ENCODE results near the gene EMP3. TPM values are rescaled to one million over a fixed set of nuclear protein-coding genes. Genes with fewer than 3 reads are reported as not detected.

The EMP3 gene
- total and polyA plus RNA-seq, 2 of the 13 experiments (the other 11 are each of a cell fraction or from before 2014, with no cell fraction given) = 2.2 to 7.8 TPM

- TF ChIP-seq, protein P1, sequence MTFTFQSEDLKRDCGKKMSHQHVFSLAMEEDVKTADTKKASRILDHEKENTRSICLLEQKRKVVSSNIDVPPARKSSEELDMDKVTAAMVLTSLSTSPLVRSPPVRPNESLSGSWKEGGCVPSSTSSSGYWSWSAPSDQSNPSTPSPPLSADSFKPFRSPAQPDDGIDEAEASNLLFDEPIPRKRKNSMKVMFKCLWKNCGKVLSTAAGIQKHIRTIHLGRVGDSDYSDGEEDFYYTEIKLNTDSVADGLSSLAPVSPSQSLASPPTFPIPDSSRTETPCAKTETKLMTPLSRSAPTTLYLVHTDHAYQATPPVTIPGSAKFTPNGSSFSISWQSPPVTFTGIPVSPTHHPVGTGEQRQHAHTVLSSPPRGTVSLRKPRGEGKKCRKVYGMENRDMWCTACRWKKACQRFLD (CRISPR knock-in tag; IDR thresholded peaks at IDR 0.05; ENCODE audit: borderline replicate concordance) = no peak
- TF ChIP-seq ZNF496 (CRISPR knock-in tag; IDR thresholded peaks at IDR 0.05; ENCODE audit: insufficient replicate concordance) (no peak), MBD4 (IDR thresholded peaks at IDR 0.05; ENCODE audit: borderline replicate concordance, low read length) (no peak), FOXJ3 (CRISPR knock-in tag; IDR thresholded peaks at IDR 0.05; ENCODE audit: borderline replicate concordance) (peak; percentile 88), MYPOP (CRISPR knock-in tag; IDR thresholded peaks at IDR 0.05) (peak; percentile 72; the same call in 1 of the 2 replicates), REPIN1 (CRISPR knock-in tag; IDR thresholded peaks at IDR 0.05; ENCODE audit: borderline replicate concordance, low read depth) (peak; percentile 73; the same call in 1 of the 2 replicates), DNMT3B (CRISPR knock-in tag; conservative IDR thresholded peaks at IDR 0.05) (peak; percentile 93; the same call in 1 of the 2 replicates), JUN (CRISPR knock-in tag; IDR thresholded peaks at IDR 0.05) (peak; percentile 92), ELF3 (CRISPR knock-in tag; IDR thresholded peaks at IDR 0.05) (peak; percentile 66; the same call in 1 of the 2 replicates), SKI (IDR thresholded peaks at IDR 0.05; ENCODE audit: partially characterized antibody) (peak; percentile 59), ZMYM2 (CRISPR knock-in tag; IDR thresholded peaks at IDR 0.05) (peak; percentile 98; the same call in 1 of the 2 replicates), GATA4 (IDR thresholded peaks at IDR 0.05; ENCODE audit: borderline replicate concordance, low read depth) (peak; percentile 73), SNAPC2 (CRISPR knock-in tag; IDR thresholded peaks at IDR 0.05) (0 out of 2 replicates have a peak, but pooled peaks have one; percentile 19), FOXC1 (CRISPR knock-in tag; IDR thresholded peaks at IDR 0.05; ENCODE audit: borderline replicate concordance) (peak; percentile 68; the same call in 1 of the 2 replicates), RXRA (CRISPR knock-in tag; IDR thresholded peaks at IDR 0.05) (peak; percentile 82), ZNF775 (CRISPR knock-in tag; IDR thresholded peaks at IDR 0.05; ENCODE audit: borderline replicate concordance) (no peak), GABPA (IDR thresholded peaks at IDR 0.05; ENCODE audit: low read depth, low read length) (no peak), GABPA (CRISPR knock-in tag; IDR thresholded peaks at IDR 0.05; ENCODE audit: low read depth) (peak; percentile 34; the same call in 1 of the 2 replicates), ZNF24 (IDR thresholded peaks at IDR 0.05) (peak; percentile 94), NFRKB (IDR thresholded peaks at IDR 0.05) (no peak), SIX1 (CRISPR knock-in tag; IDR thresholded peaks at IDR 0.05; ENCODE audit: borderline replicate concordance) (peak; percentile 95), RARA (CRISPR knock-in tag; IDR thresholded peaks at IDR 0.05) (peak; percentile 89), POGZ (CRISPR knock-in tag; IDR thresholded peaks at IDR 0.05) (peak; percentile 58; the same call in 1 of the 2 replicates), FOXA3 (CRISPR knock-in tag; IDR thresholded peaks at IDR 0.05) (peak; percentile 96)
- TF ChIP-seq, protein P2, sequence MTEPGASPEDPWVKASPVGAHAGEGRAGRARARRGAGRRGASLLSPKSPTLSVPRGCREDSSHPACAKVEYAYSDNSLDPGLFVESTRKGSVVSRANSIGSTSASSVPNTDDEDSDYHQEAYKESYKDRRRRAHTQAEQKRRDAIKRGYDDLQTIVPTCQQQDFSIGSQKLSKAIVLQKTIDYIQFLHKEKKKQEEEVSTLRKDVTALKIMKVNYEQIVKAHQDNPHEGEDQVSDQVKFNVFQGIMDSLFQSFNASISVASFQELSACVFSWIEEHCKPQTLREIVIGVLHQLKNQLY (CRISPR knock-in tag; IDR thresholded peaks at IDR 0.05) = peak; percentile 87
- TF ChIP-seq, protein P3, sequence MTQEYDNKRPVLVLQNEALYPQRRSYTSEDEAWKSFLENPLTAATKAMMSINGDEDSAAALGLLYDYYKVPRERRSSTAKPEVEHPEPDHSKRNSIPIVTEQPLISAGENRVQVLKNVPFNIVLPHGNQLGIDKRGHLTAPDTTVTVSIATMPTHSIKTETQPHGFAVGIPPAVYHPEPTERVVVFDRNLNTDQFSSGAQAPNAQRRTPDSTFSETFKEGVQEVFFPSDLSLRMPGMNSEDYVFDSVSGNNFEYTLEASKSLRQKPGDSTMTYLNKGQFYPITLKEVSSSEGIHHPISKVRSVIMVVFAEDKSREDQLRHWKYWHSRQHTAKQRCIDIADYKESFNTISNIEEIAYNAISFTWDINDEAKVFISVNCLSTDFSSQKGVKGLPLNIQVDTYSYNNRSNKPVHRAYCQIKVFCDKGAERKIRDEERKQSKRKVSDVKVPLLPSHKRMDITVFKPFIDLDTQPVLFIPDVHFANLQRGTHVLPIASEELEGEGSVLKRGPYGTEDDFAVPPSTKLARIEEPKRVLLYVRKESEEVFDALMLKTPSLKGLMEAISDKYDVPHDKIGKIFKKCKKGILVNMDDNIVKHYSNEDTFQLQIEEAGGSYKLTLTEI (CRISPR knock-in tag; conservative IDR thresholded peaks at IDR 0.05) = no peak
- TF ChIP-seq, protein P4, sequence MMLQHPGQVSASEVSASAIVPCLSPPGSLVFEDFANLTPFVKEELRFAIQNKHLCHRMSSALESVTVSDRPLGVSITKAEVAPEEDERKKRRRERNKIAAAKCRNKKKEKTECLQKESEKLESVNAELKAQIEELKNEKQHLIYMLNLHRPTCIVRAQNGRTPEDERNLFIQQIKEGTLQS (CRISPR knock-in tag; IDR thresholded peaks at IDR 0.05) = peak; percentile 83
These were observed 29.1 kb downstream of the EMP3 start (continued) for GRCh38 chr19:48354332-48354992.
